Neural cell (in vitro differentiated cells): ENCODE measurements around the gene AMBP. TPM values are rescaled to one million over a fixed set of nuclear protein-coding genes. Genes with fewer than 3 reads are reported as not detected.

ENCODE experiments used
- H2AFZ ChIP-seq: fragments of 200-600, 300-800 bp; sonication (generic), shearing (Covaris generic); 2 replicates; pipeline ENCODE4 v1.6.0; 2014; ENCODE audit warnings: low read depth, mild to moderate bottlenecking, antibody characterized with exemption, low read length, moderate library complexity
- H3F3A ChIP-seq: fragments of 200-600 bp; shearing (Covaris generic); 2 replicates; pipeline ENCODE4 v1.6.1; 2016; ENCODE audit warnings: mild to moderate bottlenecking, moderate library complexity, mixed read lengths, antibody characterized with exemption, low read length; ENCODE audit not compliant: insufficient read depth, poor library complexity, severe bottlenecking
- H3K27ac ChIP-seq: fragments of 200-600, 300-800 bp; sonication (generic), shearing (Covaris generic); 2 replicates; pipeline ENCODE4 v1.5.1; 2014; ENCODE audit warnings: mild to moderate bottlenecking, low read length, moderate library complexity
- H3K27me3 ChIP-seq: fragments of 300-800, 200-600 bp; sonication (generic), shearing (Covaris generic); 2 replicates; pipeline ENCODE4 v1.6.0; 2014; ENCODE audit warnings: mild to moderate bottlenecking, low read depth, low read length, moderate library complexity; ENCODE audit not compliant: insufficient read depth
- H3K36me3 ChIP-seq: fragments of 300-800, 200-600 bp; sonication (generic), shearing (Covaris generic); 2 replicates; pipeline ENCODE4 v1.5.1; 2014; ENCODE audit warnings: mild to moderate bottlenecking, antibody characterized with exemption, low read length, moderate library complexity; ENCODE audit not compliant: insufficient read depth
- H3K4me2 ChIP-seq: fragments of 300-800, 200-600 bp; sonication (generic), shearing (Covaris generic); 2 replicates; pipeline ENCODE4 v1.6.0; 2014; ENCODE audit warnings: mild to moderate bottlenecking, low read length
- H3K4me3 ChIP-seq: fragments of 300-800, 200-600 bp; sonication (generic), shearing (Covaris generic); 2 replicates; pipeline ENCODE4 v1.5.1; 2014; ENCODE audit warnings: mild to moderate bottlenecking, low read length, moderate library complexity
- H3K79me2 ChIP-seq: fragments of 200-600 bp; shearing (Covaris generic); replicated peaks from 2 replicates; pipeline ENCODE4 v1.6.0; 2014; ENCODE audit warnings: mild to moderate bottlenecking, low read length, moderate library complexity; ENCODE audit not compliant: insufficient read depth
- H3K9ac ChIP-seq: fragments of 300-800, 200-600 bp; sonication (generic), shearing (Covaris generic); 2 replicates; pipeline ENCODE4 v1.6.1; 2016; ENCODE audit warnings: mild to moderate bottlenecking, low read length, mixed read lengths
- H3K9me2 ChIP-seq: fragments of 200-600 bp; shearing (Covaris generic); 2 replicates; pipeline ENCODE4 v1.6.1; 2016; ENCODE audit warnings: mild to moderate bottlenecking, low read length, mixed read lengths; ENCODE audit not compliant: insufficient read depth
- H3K9me3 ChIP-seq: fragments of 200-600, 300-800 bp; sonication (generic), shearing (Covaris generic); 2 replicates; pipeline ENCODE4 v1.6.1; 2016; ENCODE audit warnings: mild to moderate bottlenecking, mixed run types, low read length, moderate library complexity, mixed read lengths
- H4K20me1 ChIP-seq: fragments of 200-600 bp; shearing (Covaris generic); 2 replicates; pipeline ENCODE4 v1.6.1; 2016; ENCODE audit warnings: mild to moderate bottlenecking, mixed run types; ENCODE audit not compliant: insufficient read depth
- EP300 ChIP-seq: fragments of 450-650 bp; conservative IDR thresholded peaks from 2 replicates; pipeline ENCODE4 v1.6.1; 2014; ENCODE audit warnings: antibody characterized with exemption, mild to moderate bottlenecking, moderate library complexity; ENCODE audit not compliant: poor library complexity, severe bottlenecking
- EZH2 ChIP-seq: fragments of 200-600, 300-800 bp; shearing (Covaris generic), sonication (generic); IDR thresholded peaks from 2 replicates; pipeline ENCODE4 v1.6.1; 2014; ENCODE audit warnings: antibody characterized with exemption, low read length, borderline replicate concordance, mild to moderate bottlenecking; ENCODE audit not compliant: insufficient read depth, poor library complexity, severe bottlenecking
- MXI1 ChIP-seq: fragments of 450-650 bp; conservative IDR thresholded peaks from 2 replicates; pipeline ENCODE4 v1.6.1; 2014; ENCODE audit warnings: antibody characterized with exemption, mild to moderate bottlenecking; ENCODE audit not compliant: poor library complexity, severe bottlenecking
- POLR2AphosphoS5 ChIP-seq: IDR thresholded peaks from 2 replicates; pipeline ENCODE4 v1.6.1; 2012
- RAD21 ChIP-seq: fragments of 450-650 bp; conservative IDR thresholded peaks from 2 replicates; pipeline ENCODE4 v1.6.1; 2014; ENCODE audit warnings: antibody characterized with exemption, mild to moderate bottlenecking, moderate library complexity
- SMC3 ChIP-seq: fragments of 450-650 bp; conservative IDR thresholded peaks from 2 replicates; pipeline ENCODE4 v1.6.1; 2014; ENCODE audit warnings: antibody characterized with exemption, mild to moderate bottlenecking, moderate library complexity; ENCODE audit not compliant: poor library complexity
- TAF1 ChIP-seq: IDR thresholded peaks from 2 replicates; pipeline ENCODE4 v1.6.1; 2012; ENCODE audit warnings: low read depth
- polyA plus RNA-seq: library from polyadenylated mRNA; depleted of rRNA; stranded (reverse); fragments of >200 nt; gene quantifications from 2 replicates; pipeline ENCODE4 v1.2.3, GENCODE V29; 2014
- TF ChIP-seq, protein P1 (sequence below): IDR thresholded peaks from 2 replicates; pipeline ENCODE4 v1.6.1; 2012; ENCODE audit warnings: borderline replicate concordance
- TF ChIP-seq, protein P2 (sequence below): fragments of 450-650 bp; IDR thresholded peaks from 2 replicates; pipeline ENCODE4 v1.5.1; 2014; ENCODE audit warnings: antibody characterized with exemption, mild to moderate bottlenecking, moderate library complexity; ENCODE audit not compliant: poor library complexity, severe bottlenecking

The AMBP gene
- polyA plus RNA-seq, 1 donor from 2014 or later: not detected

DNA sequence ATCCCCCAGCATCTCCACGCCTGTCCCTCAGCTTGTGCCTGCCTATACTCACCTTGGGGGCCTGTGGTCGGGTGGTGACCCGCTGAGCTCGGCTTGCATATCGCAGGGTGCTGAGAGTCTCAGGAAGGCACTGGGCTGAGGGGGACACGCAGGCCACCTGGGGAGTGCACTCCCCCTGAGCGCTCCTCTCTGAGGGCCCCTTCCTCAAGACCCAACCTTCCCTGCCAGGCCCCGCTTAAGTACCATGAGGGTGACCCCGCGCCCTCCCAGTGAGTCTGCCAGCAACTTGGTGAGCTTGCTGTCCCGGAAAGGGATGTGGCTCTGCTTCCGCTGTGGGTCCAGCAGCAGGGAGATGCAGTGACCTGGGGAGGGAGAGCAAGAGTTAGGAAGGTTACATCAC, 16.9 kb upstream of the AMBP start:
- Histone ChIP-seq H3K27me3 (peaks cover 27% of the 10 kb centered on the region), H3K4me3 (no peak overlapping the region), H4K20me1 (no peaks in the 10 kb centered on the region), H2AFZ (no peak overlapping the region), H3K9ac (no peak overlapping the region), H3K9me3 (no peaks in the 10 kb centered on the region), H3K79me2 (no peaks in the 10 kb centered on the region), H3K36me3 (no peaks in the 10 kb centered on the region), H3K9me2 (no peaks in the 10 kb centered on the region), H3F3A (no peaks in the 10 kb centered on the region), H3K27ac (no peak overlapping the region), H3K4me2 (no peak overlapping the region)
- TF ChIP-seq, protein P1, sequence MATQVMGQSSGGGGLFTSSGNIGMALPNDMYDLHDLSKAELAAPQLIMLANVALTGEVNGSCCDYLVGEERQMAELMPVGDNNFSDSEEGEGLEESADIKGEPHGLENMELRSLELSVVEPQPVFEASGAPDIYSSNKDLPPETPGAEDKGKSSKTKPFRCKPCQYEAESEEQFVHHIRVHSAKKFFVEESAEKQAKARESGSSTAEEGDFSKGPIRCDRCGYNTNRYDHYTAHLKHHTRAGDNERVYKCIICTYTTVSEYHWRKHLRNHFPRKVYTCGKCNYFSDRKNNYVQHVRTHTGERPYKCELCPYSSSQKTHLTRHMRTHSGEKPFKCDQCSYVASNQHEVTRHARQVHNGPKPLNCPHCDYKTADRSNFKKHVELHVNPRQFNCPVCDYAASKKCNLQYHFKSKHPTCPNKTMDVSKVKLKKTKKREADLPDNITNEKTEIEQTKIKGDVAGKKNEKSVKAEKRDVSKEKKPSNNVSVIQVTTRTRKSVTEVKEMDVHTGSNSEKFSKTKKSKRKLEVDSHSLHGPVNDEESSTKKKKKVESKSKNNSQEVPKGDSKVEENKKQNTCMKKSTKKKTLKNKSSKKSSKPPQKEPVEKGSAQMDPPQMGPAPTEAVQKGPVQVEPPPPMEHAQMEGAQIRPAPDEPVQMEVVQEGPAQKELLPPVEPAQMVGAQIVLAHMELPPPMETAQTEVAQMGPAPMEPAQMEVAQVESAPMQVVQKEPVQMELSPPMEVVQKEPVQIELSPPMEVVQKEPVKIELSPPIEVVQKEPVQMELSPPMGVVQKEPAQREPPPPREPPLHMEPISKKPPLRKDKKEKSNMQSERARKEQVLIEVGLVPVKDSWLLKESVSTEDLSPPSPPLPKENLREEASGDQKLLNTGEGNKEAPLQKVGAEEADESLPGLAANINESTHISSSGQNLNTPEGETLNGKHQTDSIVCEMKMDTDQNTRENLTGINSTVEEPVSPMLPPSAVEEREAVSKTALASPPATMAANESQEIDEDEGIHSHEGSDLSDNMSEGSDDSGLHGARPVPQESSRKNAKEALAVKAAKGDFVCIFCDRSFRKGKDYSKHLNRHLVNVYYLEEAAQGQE: no peak
- no peak for TF ChIP-seq EZH2
- TF ChIP-seq MXI1: no peak
- TF ChIP-seq EP300: no peak
- TF ChIP-seq, protein P2, sequence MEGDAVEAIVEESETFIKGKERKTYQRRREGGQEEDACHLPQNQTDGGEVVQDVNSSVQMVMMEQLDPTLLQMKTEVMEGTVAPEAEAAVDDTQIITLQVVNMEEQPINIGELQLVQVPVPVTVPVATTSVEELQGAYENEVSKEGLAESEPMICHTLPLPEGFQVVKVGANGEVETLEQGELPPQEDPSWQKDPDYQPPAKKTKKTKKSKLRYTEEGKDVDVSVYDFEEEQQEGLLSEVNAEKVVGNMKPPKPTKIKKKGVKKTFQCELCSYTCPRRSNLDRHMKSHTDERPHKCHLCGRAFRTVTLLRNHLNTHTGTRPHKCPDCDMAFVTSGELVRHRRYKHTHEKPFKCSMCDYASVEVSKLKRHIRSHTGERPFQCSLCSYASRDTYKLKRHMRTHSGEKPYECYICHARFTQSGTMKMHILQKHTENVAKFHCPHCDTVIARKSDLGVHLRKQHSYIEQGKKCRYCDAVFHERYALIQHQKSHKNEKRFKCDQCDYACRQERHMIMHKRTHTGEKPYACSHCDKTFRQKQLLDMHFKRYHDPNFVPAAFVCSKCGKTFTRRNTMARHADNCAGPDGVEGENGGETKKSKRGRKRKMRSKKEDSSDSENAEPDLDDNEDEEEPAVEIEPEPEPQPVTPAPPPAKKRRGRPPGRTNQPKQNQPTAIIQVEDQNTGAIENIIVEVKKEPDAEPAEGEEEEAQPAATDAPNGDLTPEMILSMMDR: no peak
- TF ChIP-seq SMC3: no peak
- TF ChIP-seq RAD21: no peak
- TF ChIP-seq TAF1: no peak
- TF ChIP-seq POLR2AphosphoS5: no peak

- H3K79me2 ChIP-seq: no peaks in the 10 kb centered on the region
- H3K9ac ChIP-seq: no peak overlapping the region
- H3K4me2 ChIP-seq: no peak overlapping the region
- H4K20me1 ChIP-seq: no peaks in the 10 kb centered on the region
- no peak overlapping the region for H3K4me3 ChIP-seq
- no peaks in the 10 kb centered on the region for H3K9me2 ChIP-seq
- H3F3A ChIP-seq: no peaks in the 10 kb centered on the region
- peaks cover 22% of the 10 kb centered on the region for H3K27me3 ChIP-seq
- H3K36me3 ChIP-seq: no peaks in the 10 kb centered on the region
- H3K27ac ChIP-seq: no peak overlapping the region
- no peak for TF ChIP-seq SMC3
- TF ChIP-seq, protein P1: no peak
- H3K9me3 ChIP-seq: no peaks in the 10 kb centered on the region
- H2AFZ ChIP-seq: no peak overlapping the region
These were observed 15.8 kb upstream of the AMBP start for GRCh38 chr9:114093761-114094505.
